Anterior cingulate cortex (tissue), 58 donors: Measurements from ENCODE around the gene ADARB2.
"Not testable (repeated sequence)": the region's sequence is repeated elsewhere in the genome, so short reads cannot be mapped to it uniquely, and the experiment has no call there.

ENCODE experiments used
- DNase-seq, 58 donors: peaks; one replicate each; lab custom pipeline; 2025; lab: John Stamatoyannopoulos, UW

ADARB2 gene

DNA sequence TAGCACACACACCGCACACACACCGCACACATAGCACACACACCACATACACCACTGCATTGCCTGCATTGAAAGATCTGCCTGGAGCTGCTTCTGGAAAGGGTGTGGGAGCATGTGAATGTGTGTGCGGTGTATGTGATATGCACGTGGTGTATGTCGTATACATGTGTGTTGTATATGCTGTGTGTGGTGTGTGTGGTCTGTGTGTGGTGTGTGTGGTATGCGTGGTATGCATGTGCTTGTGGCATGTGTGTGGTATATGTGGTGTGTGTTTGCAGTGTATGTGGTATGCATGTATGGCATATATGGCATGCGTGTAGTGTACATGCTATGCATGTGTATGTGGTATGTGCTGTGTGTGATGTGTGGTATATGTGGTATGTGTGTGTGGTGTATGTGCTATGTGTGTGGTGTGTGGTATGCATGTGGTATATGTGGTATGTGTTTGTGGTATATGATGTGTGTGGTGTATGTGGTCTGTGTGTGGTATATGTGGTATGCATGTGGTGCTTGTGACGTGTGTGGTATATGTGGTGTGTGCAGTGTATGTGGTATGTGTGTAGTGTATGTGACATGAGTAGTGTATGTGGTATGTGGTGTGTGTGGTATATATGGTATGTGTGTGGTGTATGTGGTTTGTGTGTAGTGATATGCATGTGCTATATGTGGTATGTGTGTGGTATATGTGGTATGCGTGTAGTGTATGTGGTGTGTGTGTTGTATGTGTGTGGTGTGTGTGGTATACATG is 505.0 kb downstream of the ADARB2 start:
- DNase-seq, result no peak

DNA sequence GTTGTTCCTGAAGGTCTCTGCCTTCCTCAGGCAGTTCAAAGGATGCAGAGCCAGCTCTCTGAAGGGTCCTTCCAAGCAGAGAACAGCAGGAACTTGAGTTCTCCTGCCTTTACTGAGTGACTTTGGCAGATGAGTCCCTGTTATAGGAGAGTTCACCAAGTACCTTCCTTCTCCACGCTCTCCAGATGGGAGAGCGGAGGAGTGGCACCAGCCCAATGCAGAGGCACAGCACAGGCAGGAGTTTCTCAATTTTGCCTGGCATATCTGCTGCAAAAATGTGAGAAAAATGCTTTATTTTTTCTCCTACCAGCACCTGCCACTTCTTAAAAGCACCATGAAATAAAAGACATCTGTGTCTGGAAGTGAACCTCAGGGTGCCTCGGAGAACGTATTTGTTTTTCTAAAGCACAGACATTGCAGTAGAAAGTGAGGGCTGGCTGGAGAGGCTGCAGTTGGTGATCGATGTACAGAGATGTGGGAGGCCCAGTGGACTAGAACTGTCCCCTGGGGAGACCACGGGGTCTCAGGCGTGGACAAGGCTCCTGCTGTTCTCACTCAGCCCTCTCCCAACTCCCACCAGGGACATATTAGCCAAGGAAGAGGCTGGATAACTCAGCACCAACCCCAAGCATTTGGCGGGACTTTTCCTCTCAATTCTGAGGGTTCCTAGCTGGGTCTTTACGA is 506.6 kb downstream of the ADARB2 start:
- peak in 16 of 58 donors; percentile 8 to 66 (median 37) for DNase-seq

DNA sequence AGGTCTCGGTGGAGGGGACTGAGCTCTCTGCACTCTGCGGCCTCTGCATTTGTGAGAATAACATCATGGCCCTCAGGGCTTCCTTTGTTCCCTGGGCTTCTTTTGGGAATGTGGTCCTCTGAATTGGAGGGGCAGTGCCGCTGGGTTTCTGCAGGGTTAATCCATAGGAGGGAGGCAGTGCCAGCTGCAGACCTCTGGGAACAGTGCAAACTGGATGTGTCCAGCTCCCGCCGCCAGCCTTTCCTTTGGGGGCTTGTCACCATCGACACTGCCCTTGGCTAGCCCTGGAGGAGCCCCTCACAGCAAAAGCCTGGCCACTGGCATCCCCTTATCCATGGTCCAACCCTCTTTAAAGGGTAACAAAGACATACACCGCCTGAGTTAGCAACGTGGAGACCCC is 507.2 kb downstream of the ADARB2 start:
- DNase-seq, result no peak

DNA sequence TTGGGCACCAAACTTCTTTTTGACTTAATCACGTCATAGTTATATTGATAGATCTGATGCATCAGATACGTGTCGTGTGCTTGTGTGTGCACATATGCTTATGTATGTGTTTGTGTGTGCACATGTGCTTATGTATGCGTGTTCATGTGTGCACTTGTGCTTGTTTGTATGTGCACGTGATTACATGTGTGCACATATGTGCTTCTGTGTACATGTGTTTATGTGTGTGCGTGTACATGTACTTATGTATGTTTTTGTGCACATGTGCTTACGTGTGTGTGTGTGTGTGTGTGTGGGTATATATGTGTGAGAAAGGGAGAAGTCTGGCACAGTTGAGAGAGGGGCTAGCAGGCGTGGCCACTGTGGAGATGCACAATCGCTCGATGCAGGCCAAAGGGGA is 507.8 kb downstream of the ADARB2 start:
- no peak for DNase-seq

DNA sequence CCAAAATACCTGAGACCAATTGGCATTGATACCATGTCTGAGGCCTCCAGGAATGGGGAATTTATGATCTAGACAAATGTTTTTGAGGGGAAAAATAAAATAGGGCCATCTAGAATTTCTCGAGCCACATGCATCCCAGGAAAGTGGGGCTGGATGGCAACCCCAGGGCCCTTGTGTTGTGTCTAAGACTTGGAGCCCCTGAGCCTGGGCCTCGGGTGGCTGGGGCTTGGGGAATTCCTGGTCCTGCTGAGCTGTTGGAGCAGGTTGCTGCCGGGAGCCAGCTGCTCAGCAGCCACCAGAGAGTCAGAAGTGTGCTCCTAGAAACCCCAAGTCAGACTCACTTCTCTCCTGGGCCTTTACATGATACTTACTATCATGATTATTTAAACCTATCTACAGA is 508.2 kb downstream of the ADARB2 start:
- DNase-seq, result no peak

DNA sequence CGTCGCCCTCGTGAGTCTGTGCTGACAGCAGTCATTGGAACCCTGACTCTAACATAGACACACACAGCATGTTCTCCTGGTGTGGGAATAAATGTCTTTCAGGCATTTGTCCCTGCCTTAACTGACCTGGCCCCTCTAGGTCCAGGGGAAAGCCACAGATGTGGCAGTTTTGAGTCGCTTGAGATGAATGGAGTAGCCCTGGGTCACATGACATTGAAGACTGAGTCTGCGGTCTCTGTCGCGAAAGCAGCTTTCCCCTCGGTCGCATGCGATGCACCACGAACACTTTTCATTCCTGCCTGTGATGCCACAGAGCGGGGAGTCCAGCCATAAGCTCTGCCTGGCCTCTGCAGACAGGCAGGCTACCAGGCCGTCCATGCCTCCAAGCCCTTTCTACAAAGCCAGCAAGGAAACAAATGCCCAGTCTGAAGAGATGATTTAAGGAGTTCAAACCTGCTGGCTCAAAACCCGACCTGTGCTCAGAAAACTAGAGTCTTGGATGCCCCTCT is 508.8 kb downstream of the ADARB2 start:
- no peak for DNase-seq

DNA sequence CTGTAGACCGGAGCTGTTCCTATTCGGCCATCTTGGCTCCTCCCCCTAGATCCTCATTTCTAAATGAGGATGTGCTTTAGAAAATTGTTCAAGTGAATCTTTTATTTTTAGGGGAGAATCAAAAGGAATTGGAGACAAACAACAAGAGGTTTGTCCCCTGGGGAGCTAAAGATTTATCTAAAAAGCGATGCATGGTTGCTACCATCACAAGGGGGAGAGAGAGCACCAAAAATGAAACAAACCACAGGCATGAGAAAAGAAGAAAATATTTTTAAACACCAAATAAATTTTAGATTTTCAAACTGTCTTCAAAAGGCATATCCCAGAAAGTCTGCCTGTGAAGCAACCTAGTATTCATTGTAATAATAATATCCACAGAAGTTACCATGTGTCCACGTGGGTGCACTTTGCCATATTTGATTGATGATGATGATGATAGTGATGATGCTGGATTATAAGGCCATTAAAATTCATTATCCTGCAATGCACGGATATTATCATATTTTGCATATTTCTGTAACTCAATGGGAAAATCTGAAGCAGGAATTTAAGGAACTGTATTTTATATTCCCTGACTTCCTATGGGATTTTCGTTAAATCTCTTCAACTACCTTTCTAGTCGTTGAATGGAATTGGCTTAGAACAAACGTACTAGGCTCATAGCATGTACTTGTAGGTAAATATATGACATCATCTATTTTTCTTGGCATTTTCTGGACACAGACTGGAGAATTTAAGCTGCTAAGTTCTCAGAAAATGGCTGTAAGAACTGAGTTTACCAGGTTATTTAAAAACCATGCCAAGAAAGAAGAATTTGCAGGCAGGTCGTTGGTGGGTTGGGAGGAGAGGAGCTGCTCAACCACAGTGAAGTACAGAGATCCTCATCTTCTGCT is 509.6 kb downstream of the ADARB2 start:
- DNase-seq, result no peak

DNA sequence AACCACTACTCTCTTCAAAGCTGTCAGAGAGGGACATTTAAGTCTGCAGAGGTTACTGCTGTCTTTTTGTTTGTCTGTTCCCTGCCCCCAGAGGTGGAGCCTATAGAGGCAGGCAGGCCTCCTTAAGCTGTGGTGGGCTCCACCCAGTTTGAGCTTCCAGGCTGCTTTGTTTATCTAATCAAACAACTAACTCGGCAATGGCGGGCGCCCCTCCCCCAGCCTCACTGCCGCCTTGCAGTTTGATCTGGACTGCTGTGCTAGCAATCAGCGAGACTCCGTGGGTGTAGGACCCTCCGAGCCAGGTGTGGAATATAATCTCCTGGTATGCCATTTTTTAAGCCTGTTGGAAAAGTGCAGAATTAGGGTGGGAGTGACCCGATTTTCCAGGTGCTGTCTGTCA is 510.4 kb downstream of the ADARB2 start:
- not testable (repeated sequence) for DNase-seq

DNA sequence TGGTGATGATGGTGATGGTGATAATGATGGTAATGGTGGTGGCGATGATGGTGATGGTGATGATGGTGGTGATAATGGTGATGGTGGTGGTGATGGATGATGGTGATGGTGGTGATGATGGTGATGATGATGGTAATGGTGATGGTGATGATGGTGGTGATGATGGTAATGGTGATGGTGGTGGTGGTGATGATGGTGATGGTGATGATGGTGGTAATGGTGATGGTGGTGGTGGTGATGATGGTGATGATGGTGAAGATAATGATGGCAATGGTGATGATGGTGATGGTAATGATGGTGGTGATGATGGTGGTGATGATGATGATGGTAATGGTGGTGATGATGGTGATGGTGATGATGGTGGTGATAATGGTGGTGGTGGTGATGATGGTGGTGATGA is 517.5 kb downstream of the ADARB2 start:
- DNase-seq, result not testable (repeated sequence)

DNA sequence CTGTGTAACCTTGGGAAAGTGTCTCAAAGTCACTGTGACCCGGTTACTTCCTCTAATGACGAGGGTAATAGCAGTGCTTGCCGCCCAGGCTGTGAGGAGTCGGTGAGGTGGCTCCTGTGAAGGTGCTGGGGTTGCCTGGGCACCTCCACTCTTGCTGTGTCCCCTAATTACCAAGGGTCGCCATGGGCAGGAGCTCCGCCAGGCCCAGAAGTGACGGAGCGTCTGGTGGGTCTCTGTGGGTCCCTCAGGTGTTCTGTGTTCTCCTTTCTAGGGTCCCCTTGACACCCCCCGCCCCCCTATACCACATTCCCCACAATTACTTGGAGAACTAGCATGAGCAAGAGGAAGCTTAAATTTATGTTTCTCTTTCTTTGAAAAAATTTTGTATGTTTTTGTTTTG is 519.7 kb downstream of the ADARB2 start:
- DNase-seq, result no peak

DNA sequence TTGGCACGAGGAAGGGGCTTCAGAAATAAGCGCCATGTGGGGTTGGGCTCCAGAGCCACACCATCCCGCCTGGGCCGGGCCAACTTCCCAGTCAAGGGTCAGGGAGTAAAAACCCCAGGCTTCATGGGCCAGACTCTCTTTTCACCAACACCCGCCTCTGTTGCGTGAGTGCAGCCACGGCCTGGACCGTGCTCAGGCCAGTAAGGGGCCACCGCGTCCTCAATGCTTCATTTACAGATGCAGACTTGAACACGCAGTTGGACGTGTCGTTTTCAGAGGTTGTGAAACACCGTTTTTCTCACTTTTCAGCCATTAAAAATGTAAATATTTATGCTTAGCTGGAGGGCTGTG is 520.1 kb downstream of the ADARB2 start:
- DNase-seq, result no peak

DNA sequence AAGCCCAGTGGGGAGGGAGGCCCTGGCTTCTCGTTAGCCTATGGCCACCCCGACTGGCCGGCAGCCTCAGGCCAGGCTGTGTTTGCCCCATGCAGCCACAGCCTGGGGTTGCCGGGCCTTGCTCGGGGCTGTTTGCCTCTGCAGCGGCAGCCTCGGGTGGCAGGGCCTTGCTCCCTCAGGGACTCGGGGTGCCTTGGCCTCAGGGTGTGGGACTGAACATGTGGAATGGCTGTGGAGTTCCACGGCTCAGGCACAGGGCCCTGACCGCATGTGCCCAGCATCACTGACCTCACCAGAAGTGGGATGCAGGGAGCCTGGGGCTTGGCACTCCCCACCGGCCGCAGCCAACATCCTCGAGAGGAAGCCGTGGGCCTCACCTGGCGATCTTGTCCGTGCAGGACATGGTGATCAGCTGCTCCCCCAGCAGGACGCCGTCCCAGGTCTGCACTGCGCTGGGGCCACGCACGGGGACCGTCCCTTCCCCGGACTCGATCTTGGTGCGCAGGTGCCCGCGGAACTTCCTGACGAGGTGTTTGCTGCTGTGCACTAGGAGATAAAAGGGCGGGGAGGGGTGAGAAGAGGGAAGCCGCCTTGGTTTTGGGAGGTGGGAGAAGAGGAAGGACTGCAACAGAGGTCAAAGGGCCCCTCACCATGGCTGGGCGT is 520.6 kb downstream of the ADARB2 start:
- DNase-seq, result no peak

DNA sequence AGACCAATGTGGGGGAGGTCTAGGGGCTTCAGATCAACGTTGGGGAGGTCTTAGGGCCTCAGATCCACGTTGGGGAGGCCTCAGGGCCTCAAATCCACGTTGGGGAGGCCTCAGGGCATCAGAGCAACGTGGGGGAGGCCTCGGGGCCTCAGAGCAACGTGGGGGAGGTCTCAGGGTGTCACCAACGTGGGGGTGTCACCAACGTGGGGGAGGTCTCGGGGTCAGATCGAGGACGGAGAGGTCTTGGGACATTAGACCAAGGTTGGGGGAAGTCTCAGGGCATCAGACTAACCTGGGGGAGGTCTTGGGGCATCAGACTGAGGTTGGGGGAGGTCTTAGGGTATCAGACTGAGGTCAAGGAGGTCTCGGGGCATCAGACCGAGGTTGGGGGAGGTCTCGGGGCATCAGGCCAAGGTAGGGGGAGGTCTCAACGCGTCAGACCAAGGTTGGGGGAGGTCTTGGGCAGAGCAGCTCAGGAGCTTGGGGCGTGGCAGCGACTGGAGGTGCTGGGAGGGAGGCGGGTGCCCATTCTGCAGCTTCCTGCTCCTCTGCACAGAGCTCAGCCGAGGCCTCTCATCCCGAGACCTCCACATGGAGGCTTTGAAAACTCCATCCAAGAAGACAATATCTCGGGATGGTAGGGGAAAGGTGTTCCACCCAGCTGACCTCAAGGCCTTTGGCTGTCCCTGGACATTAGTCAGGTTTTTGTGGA is 521.3 kb downstream of the ADARB2 start:
- no peak for DNase-seq

DNA sequence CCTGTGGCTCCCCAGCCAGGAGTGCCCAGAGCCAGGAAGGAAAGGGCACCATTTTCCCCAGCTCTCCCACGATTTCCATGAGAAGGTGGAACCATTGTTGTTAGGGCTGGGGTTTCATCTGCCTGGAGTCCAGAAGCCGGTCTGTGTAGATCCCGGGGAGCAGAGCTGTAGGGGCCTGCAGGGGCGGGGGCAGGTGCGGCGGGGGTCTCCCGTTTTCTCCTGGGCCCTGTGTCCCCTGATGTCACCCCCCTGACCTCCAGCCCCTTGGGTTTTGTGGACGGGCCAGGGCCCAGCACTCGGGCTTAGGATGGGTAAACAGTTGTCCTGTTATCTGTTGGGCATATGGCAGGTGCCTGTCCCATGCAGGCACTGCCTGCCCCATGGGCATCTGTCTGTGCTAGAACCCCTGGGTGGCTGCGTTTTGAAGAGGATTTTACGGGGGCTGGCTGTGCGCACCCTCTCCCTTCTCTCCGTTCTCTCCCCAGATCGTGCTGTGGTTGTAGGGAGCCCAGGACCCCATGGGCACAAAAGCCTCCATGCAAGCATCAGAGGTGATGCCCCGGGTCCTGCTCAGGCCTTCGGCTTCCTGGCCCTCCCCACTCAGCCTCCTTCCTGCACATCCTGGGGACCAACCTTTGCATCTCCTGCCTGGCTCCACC is 522.3 kb downstream of the ADARB2 start:
- no peak for DNase-seq

DNA sequence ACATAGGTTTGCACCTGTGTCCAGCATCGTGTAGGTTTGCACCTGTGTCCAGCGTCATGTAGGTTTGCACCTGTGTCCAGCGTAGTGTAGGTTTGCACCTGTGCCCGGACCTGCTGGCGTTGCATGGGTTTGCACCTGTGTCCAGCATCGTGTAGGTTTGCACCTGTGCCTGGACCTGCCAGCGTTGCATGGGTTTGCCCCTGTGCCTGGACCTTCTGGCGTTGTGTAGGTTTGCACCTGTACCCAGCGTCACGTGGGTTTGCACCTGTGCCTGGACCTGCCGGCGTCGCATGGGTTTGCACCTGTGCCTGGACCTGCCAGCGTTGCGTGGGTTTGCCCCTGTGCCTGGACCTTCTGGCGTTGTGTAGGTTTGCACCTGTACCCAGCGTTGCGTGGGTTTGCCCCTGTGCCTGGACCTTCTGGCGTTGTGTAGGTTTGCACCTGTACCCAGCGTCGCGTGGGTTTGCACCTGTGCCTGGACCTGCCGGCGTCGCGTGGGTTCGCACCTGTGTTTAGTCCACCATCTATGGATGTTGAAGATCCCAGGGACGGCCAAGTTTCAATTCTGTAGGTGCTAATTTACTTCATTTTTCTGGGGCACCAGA is 523.2 kb downstream of the ADARB2 start:
- DNase-seq, result no peak

DNA sequence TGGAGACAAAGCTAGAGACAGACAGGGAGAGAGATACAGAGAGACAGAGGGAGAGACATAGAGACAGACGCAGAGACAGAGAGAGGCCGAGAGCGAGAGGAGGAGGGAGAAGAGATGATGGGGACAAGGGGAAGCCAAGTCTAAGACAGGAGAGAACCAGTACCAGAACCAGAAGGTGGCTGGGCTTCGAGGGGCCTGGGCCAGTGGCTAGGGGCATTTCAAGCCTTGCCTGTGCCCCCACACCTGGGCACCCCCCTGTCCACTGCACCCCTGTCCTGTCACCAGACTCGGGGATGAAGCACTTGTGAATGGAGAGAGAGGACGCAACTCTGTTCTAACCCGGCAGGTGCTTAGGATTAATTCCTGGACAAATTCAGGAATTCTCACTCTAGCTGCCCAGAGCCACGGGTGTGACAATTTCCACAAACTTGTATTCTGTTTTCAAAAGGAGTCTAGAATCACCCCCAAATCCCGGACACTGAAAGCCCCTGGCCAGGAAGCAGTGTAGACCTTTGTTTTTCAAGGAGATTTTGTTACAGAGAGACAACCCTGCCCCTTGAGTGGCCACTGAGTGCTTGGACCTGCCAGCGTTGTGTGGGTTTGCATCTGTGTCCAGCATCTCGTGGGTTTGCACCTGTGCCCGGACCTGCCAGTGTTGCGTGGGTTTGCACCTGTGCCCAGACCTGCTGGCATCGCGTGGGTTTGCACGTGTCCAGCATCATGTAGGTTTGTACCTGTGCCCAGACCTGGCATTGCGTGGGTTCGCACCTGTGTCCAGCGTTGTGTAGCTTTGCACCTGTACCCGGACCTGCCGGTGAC is 523.9 kb downstream of the ADARB2 start:
- no peak for DNase-seq

DNA sequence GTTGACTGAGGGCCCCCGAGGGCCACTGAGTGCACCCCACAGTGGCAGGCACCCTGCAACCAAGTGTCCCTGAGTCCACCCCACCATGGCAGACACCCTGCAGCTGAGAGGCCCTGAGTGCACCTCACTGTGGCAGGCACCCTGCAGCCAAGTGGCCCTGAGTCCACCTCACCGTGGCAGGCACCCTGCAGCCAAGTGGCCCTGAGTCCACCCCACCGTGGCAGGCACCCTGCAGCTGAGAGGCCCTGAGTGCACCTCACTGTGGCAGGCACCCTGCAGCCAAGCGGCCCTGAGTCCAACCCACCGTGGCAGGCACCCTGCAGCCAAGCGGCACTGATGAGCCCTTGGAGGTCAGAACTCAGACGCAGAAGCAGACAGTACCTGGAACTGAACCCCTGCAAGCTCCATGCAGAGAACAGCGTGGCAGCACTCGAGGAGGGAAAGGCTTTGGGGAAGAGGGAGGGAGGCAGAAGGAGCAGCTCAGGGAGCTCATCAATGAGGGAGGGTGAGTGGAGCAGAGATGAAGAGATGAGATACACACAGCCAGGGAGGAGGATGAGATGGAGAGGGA is 524.7 kb downstream of the ADARB2 start:
- DNase-seq, result no peak
